Activated CD8-positive, alpha-beta T cell treated with anti-CD3 and anti-CD28 coated beads for 36 hours (primary cell): ENCODE results near the gene CYB5R3. TPM values are rescaled to one million over a fixed set of nuclear protein-coding genes. Genes with fewer than 3 reads are reported as not detected.

Source experiments
- ATAC-seq: fragments of 200-7000 bp; cut with Tn5 transposase; one replicate; pipeline ENCODE4 v1.10.0; 2021; ENCODE audit warnings: mild to moderate bottlenecking, moderate library complexity
- CTCF ChIA-PET: fragments of 350-600 bp; sonication (Branson Sonifier 250); formaldehyde crosslinking; loops from one replicate; lab custom pipeline; 2021; ENCODE audit warnings: antibody characterized with exemption; lab: Charles Lee
- POLR2A ChIA-PET: fragments of 350-600 bp; sonication (Branson Sonifier 250); formaldehyde crosslinking; loops from one replicate; lab custom pipeline; 2021; ENCODE audit warnings: antibody characterized with exemption; lab: Charles Lee
- DNase-seq: peaks from one replicate; pipeline ENCODE4 v3.0.0-alpha.2; 2020
- H3K27ac Mint-ChIP-seq: one replicate; pipeline ENCODE4 v1.8.0; 2021; ENCODE audit warnings: mild to moderate bottlenecking, mixed read lengths
- H3K27me3 Mint-ChIP-seq: one replicate; pipeline ENCODE4 v1.8.0; 2021; ENCODE audit warnings: mixed read lengths
- H3K36me3 Mint-ChIP-seq: one replicate; pipeline ENCODE4 v1.8.0; 2021; ENCODE audit warnings: low read depth, mixed read lengths
- H3K4me1 Mint-ChIP-seq: one replicate; pipeline ENCODE4 v1.8.0; 2021; ENCODE audit warnings: low read depth, mixed read lengths
- H3K4me3 Mint-ChIP-seq: one replicate; pipeline ENCODE4 v1.8.0; 2021; ENCODE audit warnings: mild to moderate bottlenecking, moderate library complexity, mixed read lengths
- H3K9me3 Mint-ChIP-seq: one replicate; pipeline ENCODE4 v1.8.0; 2021; ENCODE audit warnings: mixed read lengths
- CTCF ChIP-seq: fragments of 200-600 bp; IDR thresholded peaks from one replicate; pipeline ENCODE4 v1.8.0; 2022; ENCODE audit warnings: antibody characterized with exemption, mild to moderate bottlenecking
- intact Hi-C: fragments of 100-400 bp; cut with micrococcal nuclease; formaldehyde crosslinking; loops from one replicate; pipeline ENCODE4 v1.10.0; 2022
- total RNA-seq, 2 experiments: library from RNA; stranded (reverse); gene quantifications; one replicate each; pipeline ENCODE4 v1.2.3, GENCODE V29; 2021

Gene CYB5R3
- total RNA-seq, 2 experiments from 2014 or later = 64.2 to 64.3 TPM

DNA sequence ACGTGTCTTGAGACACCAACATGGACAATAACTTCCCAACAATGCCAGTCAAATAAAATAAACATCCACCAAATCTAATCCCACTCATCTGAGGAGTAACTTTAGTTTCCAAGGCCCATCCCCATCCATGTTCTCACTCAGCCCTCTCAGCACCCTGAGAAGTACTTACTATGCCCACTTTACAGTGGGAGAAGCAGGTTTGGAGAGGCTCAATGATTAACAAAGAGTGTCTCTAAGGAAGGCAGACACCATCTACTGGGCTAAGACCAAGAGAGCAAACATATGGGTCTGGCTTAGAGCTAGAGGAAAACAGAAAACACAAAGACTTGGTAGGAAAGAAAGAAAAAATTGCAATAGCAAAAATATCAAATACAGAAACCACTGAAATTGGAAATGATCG lies 45.8 kb downstream of the CYB5R3 start:
- DNase-seq (no peak), ATAC-seq (no peak)
- H3K27me3 Mint-ChIP-seq = no peaks in the 10 kb centered on the region
- H3K27ac Mint-ChIP-seq = no peak overlapping the region
- ChIA-PET POLR2A (interaction anchor here (0.6 to 0.7 kb wide), 2 partner anchors 11 to 16 kb away, joined by 3 read pairs; partner anchors contain the start of gene POLDIP3), CTCF (no interaction called here)
- TF ChIP-seq CTCF = no peak
- H3K4me1 Mint-ChIP-seq = peaks cover 22% of the 10 kb centered on the region
- intact Hi-C loops = no loop called here
- H3K9me3 Mint-ChIP-seq = no peaks in the 10 kb centered on the region
- H3K4me3 Mint-ChIP-seq = no peak overlapping the region
- H3K36me3 Mint-ChIP-seq = peaks cover 43% of the 10 kb centered on the region

DNA sequence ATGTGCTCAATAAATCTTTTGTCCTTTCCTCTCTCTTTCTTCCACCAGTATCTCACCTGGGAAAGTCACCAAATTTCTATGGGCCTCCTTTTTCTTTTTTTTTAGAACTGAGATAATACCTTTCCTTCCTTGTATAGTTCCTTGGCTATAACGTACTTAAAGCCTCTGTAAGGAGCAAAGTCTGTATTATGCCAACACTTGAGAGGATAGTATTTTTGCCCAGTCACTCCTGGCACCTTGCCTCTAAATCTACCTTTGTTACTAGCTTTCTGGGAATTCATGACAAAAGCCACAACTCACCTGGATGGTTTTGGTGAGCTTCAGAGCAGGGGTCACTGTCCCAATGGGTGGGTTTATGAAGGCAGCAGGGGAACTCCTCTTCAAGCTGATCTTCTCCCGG lies 46.7 kb downstream of the CYB5R3 start:
- ChIA-PET POLR2A (interaction anchor here (10.1 kb wide), 1 partner anchor 10 kb away, joined by 69 read pairs; the partner anchor contains the start of gene POLDIP3), CTCF (no interaction called here)
- intact Hi-C loops = no loop called here
- H3K27me3 Mint-ChIP-seq = no peaks in the 10 kb centered on the region
- DNase-seq (no peak), ATAC-seq (no peak)
- H3K4me3 Mint-ChIP-seq = no peak overlapping the region
- peak overlapping the region; percentile 20 for H3K27ac Mint-ChIP-seq
- peaks cover 20% of the 10 kb centered on the region for H3K4me1 Mint-ChIP-seq
- peaks cover 39% of the 10 kb centered on the region for H3K36me3 Mint-ChIP-seq
- H3K9me3 Mint-ChIP-seq = no peaks in the 10 kb centered on the region
- no peak for TF ChIP-seq CTCF

GRCh38 chr22:42601879-42602465 lies 47.2 kb downstream of the CYB5R3 start:
- Mint-ChIP-seq H3K4me3 (no peak overlapping the region), H3K27me3 (no peaks in the 10 kb centered on the region), H3K27ac (peak overlapping the region; percentile 46), H3K4me1 (peaks cover 20% of the 10 kb centered on the region), H3K9me3 (no peaks in the 10 kb centered on the region), H3K36me3 (peaks cover 44% of the 10 kb centered on the region)
- ChIA-PET CTCF (no interaction called here), POLR2A (interaction anchor here (0.5 to 10.1 kb wide), 2 partner anchors 11 to 17 kb away, joined by 3 to 69 read pairs; partner anchors contain the start of gene POLDIP3)
- intact Hi-C loops = no loop called here
- ATAC-seq = no peak
- DNase-seq = no peak
- no peak for TF ChIP-seq CTCF

- DNase-seq (no peak), ATAC-seq (no peak)
- no peaks in the 10 kb centered on the region for H3K9me3 Mint-ChIP-seq
- POLR2A ChIA-PET = interaction anchor here (1.2 to 10.1 kb wide), 4 partner anchors 9 to 16 kb away, joined by 4 to 69 read pairs (median 8); partner anchors contain the start of gene POLDIP3
- H3K4me3 Mint-ChIP-seq = no peak overlapping the region
- H3K27me3 Mint-ChIP-seq = no peaks in the 10 kb centered on the region
- peaks cover 4% of the 10 kb centered on the region for H3K4me1 Mint-ChIP-seq
- intact Hi-C loops = no loop called here
- CTCF ChIA-PET = interaction anchor here (1.2 kb wide), 1 partner anchor 15 kb away, joined by 4 read pairs; no protein-coding TSS in a partner anchor
- no peak overlapping the region for H3K27ac Mint-ChIP-seq
- H3K36me3 Mint-ChIP-seq = peaks cover 54% of the 10 kb centered on the region
- TF ChIP-seq CTCF = no peak
These were observed 52.2 kb downstream of the CYB5R3 start for GRCh38 chr22:42596863-42597530.

GRCh38 chr22:42596336-42596735 lies 52.9 kb downstream of the CYB5R3 start:
- TF ChIP-seq CTCF = no peak
- Mint-ChIP-seq H3K27me3 (no peaks in the 10 kb centered on the region), H3K4me3 (no peak overlapping the region), H3K9me3 (no peaks in the 10 kb centered on the region), H3K4me1 (no peaks in the 10 kb centered on the region), H3K27ac (no peak overlapping the region), H3K36me3 (peaks cover 50% of the 10 kb centered on the region)
- intact Hi-C loops = no loop called here
- ChIA-PET CTCF (interaction anchor here (1.2 to 1.3 kb wide), 2 partner anchors 13 to 15 kb away, joined by 3 to 4 read pairs; no protein-coding TSS in a partner anchor), POLR2A (interaction anchor here (0.6 to 10.1 kb wide), 5 partner anchors 9 to 17 kb away, joined by 3 to 69 read pairs (median 6); partner anchors contain the start of gene POLDIP3)
- no peak for ATAC-seq
- no peak for DNase-seq
